ENCODE results near the gene UIMC1.

DNA sequence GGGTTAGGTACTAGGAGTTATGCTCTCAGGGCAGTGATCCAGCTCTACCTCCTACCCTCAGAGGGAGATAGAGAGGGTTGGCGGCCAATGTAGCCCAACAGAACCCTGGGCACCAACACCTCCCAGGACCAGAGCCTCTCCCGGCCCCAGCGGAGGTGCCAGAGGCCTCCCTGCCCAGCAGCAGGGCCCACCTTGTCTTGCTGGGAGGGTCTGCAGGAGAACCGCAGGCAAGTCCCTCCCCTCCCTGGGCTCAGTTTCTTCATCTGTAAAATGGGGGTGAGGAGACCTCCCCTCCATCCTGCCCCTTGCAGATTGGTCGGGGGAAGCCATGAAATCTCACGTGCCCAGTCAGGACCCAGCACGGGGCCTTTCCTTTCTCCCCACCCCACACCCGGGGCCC, 141.8 kb downstream of the UIMC1 start:
- TF ChIP-seq, protein P1, sequence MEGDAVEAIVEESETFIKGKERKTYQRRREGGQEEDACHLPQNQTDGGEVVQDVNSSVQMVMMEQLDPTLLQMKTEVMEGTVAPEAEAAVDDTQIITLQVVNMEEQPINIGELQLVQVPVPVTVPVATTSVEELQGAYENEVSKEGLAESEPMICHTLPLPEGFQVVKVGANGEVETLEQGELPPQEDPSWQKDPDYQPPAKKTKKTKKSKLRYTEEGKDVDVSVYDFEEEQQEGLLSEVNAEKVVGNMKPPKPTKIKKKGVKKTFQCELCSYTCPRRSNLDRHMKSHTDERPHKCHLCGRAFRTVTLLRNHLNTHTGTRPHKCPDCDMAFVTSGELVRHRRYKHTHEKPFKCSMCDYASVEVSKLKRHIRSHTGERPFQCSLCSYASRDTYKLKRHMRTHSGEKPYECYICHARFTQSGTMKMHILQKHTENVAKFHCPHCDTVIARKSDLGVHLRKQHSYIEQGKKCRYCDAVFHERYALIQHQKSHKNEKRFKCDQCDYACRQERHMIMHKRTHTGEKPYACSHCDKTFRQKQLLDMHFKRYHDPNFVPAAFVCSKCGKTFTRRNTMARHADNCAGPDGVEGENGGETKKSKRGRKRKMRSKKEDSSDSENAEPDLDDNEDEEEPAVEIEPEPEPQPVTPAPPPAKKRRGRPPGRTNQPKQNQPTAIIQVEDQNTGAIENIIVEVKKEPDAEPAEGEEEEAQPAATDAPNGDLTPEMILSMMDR (IDR thresholded peaks at IDR 0.05; ENCODE audit: insufficient read depth, low read depth, low read length) = no peak
- no peak for TF ChIP-seq EZH2 (IDR thresholded peaks at IDR 0.05; ENCODE audit: insufficient read depth, low read length)
